ENCODE results near the gene STAC2. TPM values are rescaled to one million over a fixed set of nuclear protein-coding genes. Genes with fewer than 3 reads are reported as not detected.

Gene STAC2
- polyA plus RNA-seq, 3 donors, result not detected

DNA sequence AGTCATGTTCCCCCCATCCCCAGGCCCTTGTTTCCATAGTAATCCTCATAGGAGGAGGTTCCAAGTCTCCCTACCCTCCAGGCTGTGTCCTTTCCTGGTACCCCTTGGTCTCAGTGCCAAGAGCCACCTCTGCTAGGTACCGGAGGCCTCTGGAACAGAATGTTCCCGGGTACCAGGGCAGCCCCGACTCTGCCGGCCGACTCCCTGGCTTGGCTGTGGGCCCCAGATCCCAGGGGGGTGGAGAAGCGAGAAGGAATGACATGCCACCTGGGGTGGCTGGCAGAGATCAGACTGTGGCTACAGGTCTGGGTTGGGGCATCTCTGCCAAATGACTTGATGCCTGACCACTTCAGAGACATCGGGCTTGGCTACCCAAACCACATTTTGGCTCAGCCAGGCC, 3.6 kb downstream of the STAC2 start:
- no peaks in the 10 kb centered on the region for H4K20me1 ChIP-seq (ENCODE audit: insufficient read depth, low read length)
- H3K4me3 Mint-ChIP-seq, result no peak overlapping the region
- H3K27me3 ChIP-seq (ENCODE audit: control insufficient read depth in 2 of 2, insufficient read depth in 2 of 2, low read length in 2 of 2), result peaks cover 20 to 71% of the 10 kb centered on the region in 2 donors
- 91% methylated on average over 6 of the region's 7 CpGs for WGBS (ENCODE audit: insufficient coverage)
- intact Hi-C loops (cut with micrococcal nuclease), result no loop called here
- no peak overlapping the region for H2AFZ ChIP-seq (ENCODE audit: insufficient read depth, low read depth, low read length, poor library complexity, severe bottlenecking)
- H3K36me3 Mint-ChIP-seq, result peaks cover 3% of the 10 kb centered on the region in 2 donors
- no peak overlapping the region for H3K27ac Mint-ChIP-seq
- H3K79me2 ChIP-seq (ENCODE audit: insufficient read depth, low read length), result no peaks in the 10 kb centered on the region
- H3K4me3 ChIP-seq (replicated peaks in 1 of 3; ENCODE audit: low read depth in 2 of 3, low read length in 3 of 3), result no peak overlapping the region
- no peak overlapping the region for H3K27ac ChIP-seq (ENCODE audit: low read depth in 1 of 2, low read length in 2 of 2)
- no peak overlapping the region for H3K9ac ChIP-seq (ENCODE audit: insufficient read depth, low read length, poor library complexity, severe bottlenecking)
- H3K36me3 ChIP-seq (replicated peaks in 1 of 2; ENCODE audit: control insufficient read depth in 1 of 2, insufficient read depth in 2 of 2, low read length in 2 of 2), result no peaks in the 10 kb centered on the region
- H3K4me2 ChIP-seq (replicated peaks; ENCODE audit: extremely low read depth, low read length, poor library complexity, severe bottlenecking), result no peak overlapping the region
- peaks cover 10% of the 10 kb centered on the region for H3K4me1 Mint-ChIP-seq
- no peak for DNase-seq
- peaks cover 56 to 78% (median 64%) of the 10 kb centered on the region in 3 donors for H3K27me3 Mint-ChIP-seq (ENCODE audit: low read depth in 3 of 3)
- H3K9me3 ChIP-seq (replicated peaks in 1 of 2; ENCODE audit: control insufficient read depth in 1 of 2, insufficient read depth in 1 of 2, low read length in 2 of 2), result peaks cover 0 to 6% of the 10 kb centered on the region in 2 donors
- peaks cover 10 to 16% of the 10 kb centered on the region in 2 donors for H3K4me1 ChIP-seq (ENCODE audit: control insufficient read depth in 1 of 2, insufficient read depth in 2 of 2, low read length in 2 of 2)
- TF ChIP-seq, protein P1, sequence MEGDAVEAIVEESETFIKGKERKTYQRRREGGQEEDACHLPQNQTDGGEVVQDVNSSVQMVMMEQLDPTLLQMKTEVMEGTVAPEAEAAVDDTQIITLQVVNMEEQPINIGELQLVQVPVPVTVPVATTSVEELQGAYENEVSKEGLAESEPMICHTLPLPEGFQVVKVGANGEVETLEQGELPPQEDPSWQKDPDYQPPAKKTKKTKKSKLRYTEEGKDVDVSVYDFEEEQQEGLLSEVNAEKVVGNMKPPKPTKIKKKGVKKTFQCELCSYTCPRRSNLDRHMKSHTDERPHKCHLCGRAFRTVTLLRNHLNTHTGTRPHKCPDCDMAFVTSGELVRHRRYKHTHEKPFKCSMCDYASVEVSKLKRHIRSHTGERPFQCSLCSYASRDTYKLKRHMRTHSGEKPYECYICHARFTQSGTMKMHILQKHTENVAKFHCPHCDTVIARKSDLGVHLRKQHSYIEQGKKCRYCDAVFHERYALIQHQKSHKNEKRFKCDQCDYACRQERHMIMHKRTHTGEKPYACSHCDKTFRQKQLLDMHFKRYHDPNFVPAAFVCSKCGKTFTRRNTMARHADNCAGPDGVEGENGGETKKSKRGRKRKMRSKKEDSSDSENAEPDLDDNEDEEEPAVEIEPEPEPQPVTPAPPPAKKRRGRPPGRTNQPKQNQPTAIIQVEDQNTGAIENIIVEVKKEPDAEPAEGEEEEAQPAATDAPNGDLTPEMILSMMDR (IDR thresholded peaks at IDR 0.05), result no peak
- H3K9me3 Mint-ChIP-seq, result peaks cover 0 to 19% (median 5%) of the 10 kb centered on the region in 7 donors

DNA sequence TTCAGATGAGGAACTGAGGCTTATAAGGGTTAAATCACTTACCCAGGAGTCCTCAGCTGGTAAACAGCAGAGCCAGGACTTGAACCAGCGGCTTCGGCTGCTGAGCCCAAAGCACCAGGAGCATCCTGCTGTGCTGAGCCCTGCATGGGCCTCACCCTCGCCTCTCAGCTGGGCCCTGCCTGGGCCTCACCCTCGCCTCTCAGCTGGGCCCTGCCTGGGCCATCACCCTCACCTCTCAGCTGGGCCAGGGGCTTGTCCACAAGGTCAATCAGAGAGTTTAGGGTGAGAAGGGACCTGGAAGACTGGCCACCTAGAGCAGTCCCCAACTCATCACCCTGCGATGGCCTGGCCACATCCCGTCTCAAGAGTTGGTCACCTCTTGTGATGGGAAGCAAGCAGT, 4.2 kb downstream of the STAC2 start:
- intact Hi-C loops (cut with micrococcal nuclease), result no loop called here
- H4K20me1 ChIP-seq (ENCODE audit: insufficient read depth, low read length), result no peaks in the 10 kb centered on the region
- no peak for DNase-seq
- H3K4me1 ChIP-seq (ENCODE audit: control insufficient read depth in 1 of 2, insufficient read depth in 2 of 2, low read length in 2 of 2), result peaks cover 10 to 16% of the 10 kb centered on the region in 2 donors
- peaks cover 0 to 21% (median 5%) of the 10 kb centered on the region in 7 donors for H3K9me3 Mint-ChIP-seq
- H2AFZ ChIP-seq (ENCODE audit: insufficient read depth, low read depth, low read length, poor library complexity, severe bottlenecking), result no peak overlapping the region
- no peak overlapping the region for H3K4me3 Mint-ChIP-seq
- TF ChIP-seq, protein P1 (IDR thresholded peaks at IDR 0.05), result no peak
- peaks cover 0 to 6% of the 10 kb centered on the region in 2 donors for H3K9me3 ChIP-seq (replicated peaks in 1 of 2; ENCODE audit: control insufficient read depth in 1 of 2, insufficient read depth in 1 of 2, low read length in 2 of 2)
- no peaks in the 10 kb centered on the region for H3K79me2 ChIP-seq (ENCODE audit: insufficient read depth, low read length)
- H3K27me3 Mint-ChIP-seq (ENCODE audit: low read depth in 3 of 3), result peaks cover 54 to 78% (median 64%) of the 10 kb centered on the region in 3 donors
- no peak overlapping the region for H3K27ac Mint-ChIP-seq
- peaks cover 16 to 69% of the 10 kb centered on the region in 2 donors for H3K27me3 ChIP-seq (ENCODE audit: control insufficient read depth in 2 of 2, insufficient read depth in 2 of 2, low read length in 2 of 2)
- WGBS (ENCODE audit: insufficient coverage), result 97% methylated on average over 6 of the region's 6 CpGs
- peaks cover 3% of the 10 kb centered on the region in 2 donors for H3K36me3 Mint-ChIP-seq
- H3K27ac ChIP-seq (ENCODE audit: low read depth in 1 of 2, low read length in 2 of 2), result no peak overlapping the region
- H3K4me1 Mint-ChIP-seq, result peaks cover 10% of the 10 kb centered on the region
- no peak overlapping the region for H3K4me2 ChIP-seq (replicated peaks; ENCODE audit: extremely low read depth, low read length, poor library complexity, severe bottlenecking)
- H3K36me3 ChIP-seq (replicated peaks in 1 of 2; ENCODE audit: control insufficient read depth in 1 of 2, insufficient read depth in 2 of 2, low read length in 2 of 2), result no peaks in the 10 kb centered on the region
- H3K9ac ChIP-seq (ENCODE audit: insufficient read depth, low read length, poor library complexity, severe bottlenecking), result no peak overlapping the region
- no peak overlapping the region for H3K4me3 ChIP-seq (replicated peaks in 1 of 3; ENCODE audit: low read depth in 2 of 3, low read length in 3 of 3)

Data from CD14-positive monocyte (primary cell).